ENCODE results near the gene VPS72.

The VPS72 gene

GRCh38 chr1:151187205-151187604 lies 2.8 kb downstream of the VPS72 start:
- DNase-seq (ENCODE audit: low read depth in 2 of 2), result no peak

DNA sequence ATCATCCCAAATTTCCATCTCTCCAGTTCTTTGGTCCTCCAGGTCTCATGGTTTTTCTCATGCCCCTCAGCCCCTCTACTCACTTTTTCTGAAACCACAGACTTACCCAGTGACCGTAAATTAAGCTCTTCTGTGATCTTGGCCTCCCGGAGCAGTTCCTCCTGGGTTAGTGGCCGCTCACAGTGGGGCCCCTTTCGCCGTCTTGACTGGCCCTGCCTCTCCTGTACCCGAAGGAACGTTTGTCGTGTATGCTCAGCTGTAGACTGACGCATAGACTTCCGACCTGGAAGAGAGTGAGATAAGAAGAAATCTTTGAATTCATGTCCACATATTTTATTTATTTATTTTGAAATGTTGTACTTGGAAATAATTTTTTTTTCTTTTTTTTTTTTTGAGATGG lies 5.8 kb downstream of the VPS72 start:
- no peak for DNase-seq (ENCODE audit: low read depth in 2 of 2)

DNA sequence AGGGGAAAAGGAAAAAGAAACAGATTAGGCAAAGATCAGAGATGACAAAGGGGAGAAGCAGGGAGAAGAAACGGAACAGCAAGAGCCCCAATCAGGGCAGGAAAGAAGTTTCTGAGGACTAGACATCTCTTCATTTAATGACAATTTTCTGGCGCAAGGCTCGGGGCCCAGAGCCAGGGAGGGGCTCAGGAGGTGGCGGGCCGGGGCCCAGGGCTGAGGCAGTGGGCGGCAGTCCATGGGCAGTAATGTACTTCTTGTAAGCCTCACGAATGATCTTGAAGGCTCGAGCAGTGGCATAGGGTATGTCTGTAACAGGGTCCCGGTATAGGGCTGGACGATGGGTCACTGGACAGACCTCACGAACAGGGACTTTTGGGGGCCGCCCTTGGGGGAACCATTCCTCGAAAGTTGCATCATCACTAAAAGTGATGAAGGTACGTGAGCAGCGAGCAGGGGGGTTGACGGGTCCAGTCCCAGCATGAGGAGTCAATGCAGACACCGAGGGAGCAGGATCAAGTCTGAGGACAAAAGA lies 13.4 kb downstream of the VPS72 start:
- DNase-seq (ENCODE audit: low read depth in 2 of 2), result no peak

DNA sequence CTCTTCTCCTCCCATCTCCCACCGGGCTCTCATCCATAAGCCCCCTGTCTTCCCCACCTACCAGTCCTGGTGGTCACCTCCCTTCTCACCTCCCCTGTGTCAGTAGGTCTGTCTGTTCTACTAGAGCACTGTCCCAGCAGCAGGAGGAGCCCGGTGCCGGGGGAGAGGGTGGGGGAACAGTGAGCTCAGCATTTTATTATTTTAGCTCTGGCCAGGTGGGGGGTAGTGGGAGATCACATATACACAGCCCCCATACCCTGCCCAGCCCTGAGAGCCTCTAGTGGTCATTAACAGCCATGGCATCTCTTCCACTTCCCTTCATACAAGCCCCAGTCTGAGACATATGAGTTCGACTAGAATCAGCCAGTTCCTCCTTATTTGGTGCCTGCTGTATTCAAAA lies 14.1 kb downstream of the VPS72 start, which contains the start of gene TMOD4:
Gene TMOD4, minus strand, starts transcription at position 119 of the 400 bp plus-strand sequence. CDS start 1,106 bp downstream, outside the sequence.
- DNase-seq (ENCODE audit: low read depth in 2 of 2), result no peak

DNA sequence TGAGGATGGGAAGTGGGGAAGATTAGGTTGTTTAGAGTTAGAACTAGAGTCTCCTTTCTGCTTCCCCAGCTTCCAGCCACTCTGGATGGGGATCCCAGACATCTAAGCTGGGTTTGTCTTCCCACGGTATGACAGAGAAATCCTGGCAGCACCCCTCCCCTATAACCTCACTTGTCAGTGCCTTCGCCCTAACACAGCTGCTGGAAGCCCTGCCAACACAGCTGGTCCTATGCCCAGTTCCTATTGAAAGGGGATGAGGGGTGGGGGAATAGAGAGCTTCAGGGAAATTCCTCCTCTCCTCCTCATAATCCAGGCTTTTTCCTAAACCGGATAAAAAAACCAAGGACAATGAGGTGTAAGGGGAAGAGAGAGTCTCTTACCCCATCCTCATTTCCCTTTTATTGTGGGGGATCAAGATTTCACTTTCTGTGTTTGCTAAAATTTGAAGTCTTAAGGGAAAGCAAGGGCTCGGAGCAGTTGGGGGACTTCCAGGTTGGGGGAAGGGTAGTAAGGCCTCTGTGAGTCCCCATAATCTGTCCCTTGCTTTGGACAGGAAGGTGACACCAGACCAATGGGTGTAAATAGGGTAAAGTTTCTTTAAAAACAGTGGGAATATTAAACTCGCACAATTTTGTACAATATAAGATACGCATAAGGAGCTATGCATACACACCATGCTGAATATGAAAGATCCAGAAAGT lies 14.8 kb downstream of the VPS72 start:
- DNase-seq (ENCODE audit: low read depth in 2 of 2), result no peak

GRCh38 chr1:151171190-151171589 lies 18.8 kb downstream of the VPS72 start:
- DNase-seq (ENCODE audit: low read depth in 2 of 2), result no peak

GRCh38 chr1:151167116-151167515 lies 22.9 kb downstream of the VPS72 start:
- DNase-seq (ENCODE audit: low read depth in 2 of 2), result no peak

DNA sequence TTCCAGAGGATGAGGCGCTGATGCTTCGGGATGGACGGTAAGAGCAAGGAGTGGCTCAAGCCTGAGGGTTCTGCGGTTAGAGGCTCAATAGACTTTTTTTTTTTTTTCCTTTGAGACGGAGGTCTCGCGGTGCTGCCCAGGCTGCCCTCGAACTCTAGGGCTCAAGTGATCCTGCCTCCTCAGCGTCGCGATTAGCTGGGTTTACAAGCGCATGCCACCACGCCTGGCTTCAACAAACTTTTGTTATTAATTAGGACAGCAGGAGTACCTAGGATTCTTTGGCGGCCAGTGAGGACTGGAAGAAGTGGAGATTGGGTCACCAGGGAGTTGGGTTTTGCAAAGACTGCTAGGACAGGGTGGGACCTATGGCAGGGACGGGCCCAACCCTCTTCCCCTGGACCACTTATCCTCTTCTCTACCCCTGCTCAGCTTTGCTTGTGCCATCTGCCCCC lies 23.5 kb downstream of the VPS72 start:
- DNase-seq (ENCODE audit: low read depth in 2 of 2), result no peak

DNA sequence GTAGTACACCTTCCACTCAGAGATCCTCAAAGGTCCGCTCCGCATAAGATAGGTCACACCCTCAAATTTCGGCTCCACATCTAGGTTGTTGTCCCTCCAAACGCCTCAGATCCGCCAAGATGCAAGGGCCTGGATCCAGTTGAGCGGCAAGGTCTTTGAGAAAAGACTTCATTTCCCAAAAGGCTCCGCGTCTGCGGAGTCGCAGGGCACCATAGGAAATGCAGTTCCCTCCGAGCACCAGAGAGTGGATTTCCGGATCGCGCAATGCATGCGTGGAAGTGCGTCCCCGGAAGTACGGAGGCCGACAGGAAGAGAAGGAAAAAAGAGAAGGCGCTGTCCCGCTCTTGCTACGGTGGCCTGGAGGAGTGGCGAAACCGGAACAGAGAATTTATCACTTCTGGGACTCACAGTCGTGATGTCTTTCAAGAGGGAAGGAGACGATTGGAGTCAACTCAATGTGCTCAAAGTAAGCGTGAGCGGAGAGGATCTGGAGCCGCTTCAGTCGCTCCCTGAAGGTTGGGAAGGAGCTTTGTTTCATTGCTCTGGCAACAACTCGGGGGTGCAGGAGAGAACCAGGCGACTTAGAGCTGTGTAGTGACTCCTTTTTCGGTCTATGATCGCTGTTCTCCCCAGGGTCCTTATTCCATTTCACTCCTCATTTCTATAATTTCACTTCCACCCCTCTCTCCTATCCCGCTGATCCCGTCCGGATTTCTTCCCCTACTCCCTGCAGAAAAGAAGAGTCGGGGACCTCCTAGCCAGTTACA lies 24.1 kb downstream of the VPS72 start, which contains the start of the genes LYSMD1 and SCNM1:
Gene LYSMD1, minus strand, starts transcription at position 165 of the 767 bp plus-strand sequence. CDS start 644 bp downstream, outside the sequence.
Gene SCNM1, plus strand, starts transcription at position 407 of the 767 bp plus-strand sequence. Its CDS starts 9 bp downstream, at position 416.
- DNase-seq (ENCODE audit: low read depth in 2 of 2), result peak; percentile 86 to 93

- no peak for DNase-seq (ENCODE audit: low read depth in 2 of 2)
These were observed 24.7 kb downstream of the VPS72 start for GRCh38 chr1:151165281-151165737.

GRCh38 chr1:151164732-151165280 lies 25.2 kb downstream of the VPS72 start:
- no peak for DNase-seq (ENCODE audit: low read depth in 2 of 2)

DNA sequence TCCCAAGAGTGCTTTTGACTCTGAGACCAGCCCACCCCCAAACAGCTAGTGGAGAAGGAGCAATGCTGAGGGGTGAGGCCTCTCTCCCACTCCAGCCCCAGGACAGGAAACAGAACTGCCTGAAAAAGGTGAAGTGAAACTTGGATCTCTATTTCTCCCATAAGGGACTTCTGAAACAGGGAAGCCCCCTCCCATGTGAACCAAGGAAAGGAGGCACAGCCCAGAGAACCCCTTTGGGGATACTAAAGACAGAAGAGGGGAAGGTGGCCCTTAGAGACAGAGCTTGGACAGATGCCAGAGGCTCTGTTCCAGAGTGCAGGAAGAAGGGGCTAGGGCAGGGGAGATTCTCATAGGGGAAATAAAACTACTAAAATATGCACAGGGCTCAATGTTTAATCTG lies 30.6 kb downstream of the VPS72 start:
- DNase-seq (ENCODE audit: low read depth in 2 of 2), result no peak

DNA sequence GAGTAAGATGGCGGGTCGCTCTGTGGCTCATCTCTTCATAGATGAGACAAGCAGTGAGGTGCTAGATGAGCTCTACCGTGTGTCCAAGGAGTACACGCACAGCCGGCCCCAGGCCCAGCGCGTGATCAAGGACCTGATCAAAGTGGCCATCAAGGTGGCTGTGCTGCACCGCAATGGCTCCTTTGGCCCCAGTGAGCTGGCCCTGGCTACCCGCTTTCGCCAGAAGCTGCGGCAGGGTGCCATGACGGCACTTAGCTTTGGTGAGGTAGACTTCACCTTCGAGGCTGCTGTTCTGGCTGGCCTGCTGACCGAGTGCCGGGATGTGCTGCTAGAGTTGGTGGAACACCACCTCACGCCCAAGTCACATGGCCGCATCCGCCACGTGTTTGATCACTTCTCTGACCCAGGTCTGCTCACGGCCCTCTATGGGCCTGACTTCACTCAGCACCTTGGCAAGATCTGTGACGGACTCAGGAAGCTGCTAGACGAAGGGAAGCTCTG lies 31.2 kb downstream of the VPS72 start:
- no peak for DNase-seq (ENCODE audit: low read depth in 2 of 2)

DNA sequence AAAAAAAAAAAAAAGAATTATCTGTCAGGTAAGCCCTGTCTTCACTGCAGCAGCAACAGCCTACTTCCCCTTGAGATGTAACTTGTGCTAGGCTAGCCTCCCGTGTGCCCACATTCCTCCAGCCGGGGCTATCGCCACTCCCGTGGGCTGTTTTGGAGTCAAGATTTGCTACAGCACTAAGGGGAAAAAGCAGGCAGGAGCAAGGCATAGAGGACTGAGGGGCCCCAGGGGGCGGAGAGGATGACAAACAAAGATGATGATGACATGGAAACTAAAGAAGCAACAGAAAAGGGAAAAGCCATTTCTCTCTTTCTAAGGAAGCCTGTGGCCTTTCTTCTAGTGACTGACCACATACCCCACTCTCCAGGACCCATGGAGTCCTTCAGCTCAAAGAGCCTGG lies 31.7 kb downstream of the VPS72 start:
- DNase-seq (ENCODE audit: low read depth in 2 of 2), result no peak

GRCh38 chr1:151157067-151157531 lies 32.9 kb downstream of the VPS72 start:
- DNase-seq (ENCODE audit: low read depth in 2 of 2), result peak in 1 of 2 donors; percentile 34

DNA sequence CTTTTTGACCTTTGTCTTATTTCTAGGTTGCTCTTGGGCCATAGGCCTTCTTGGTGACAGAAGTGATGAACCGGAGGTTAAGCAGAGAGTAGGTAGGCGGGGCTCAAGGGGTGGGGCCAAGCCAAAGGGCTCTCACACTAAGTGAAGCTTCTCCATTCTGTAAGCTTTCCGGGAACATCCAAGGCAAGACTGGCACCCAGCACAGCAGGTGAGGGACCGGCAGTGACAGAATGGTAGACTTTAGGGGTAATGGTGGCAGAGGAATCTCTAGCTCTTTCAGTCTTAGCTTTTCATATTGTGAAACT lies 33.5 kb downstream of the VPS72 start, which contains the start of gene TNFAIP8L2:
Gene TNFAIP8L2, plus strand, starts transcription at position 135 of the 305 bp plus-strand sequence. CDS start 2,049 bp downstream, outside the sequence.
- DNase-seq (ENCODE audit: low read depth in 2 of 2), result peak in 1 of 2 donors; percentile 58

DNA sequence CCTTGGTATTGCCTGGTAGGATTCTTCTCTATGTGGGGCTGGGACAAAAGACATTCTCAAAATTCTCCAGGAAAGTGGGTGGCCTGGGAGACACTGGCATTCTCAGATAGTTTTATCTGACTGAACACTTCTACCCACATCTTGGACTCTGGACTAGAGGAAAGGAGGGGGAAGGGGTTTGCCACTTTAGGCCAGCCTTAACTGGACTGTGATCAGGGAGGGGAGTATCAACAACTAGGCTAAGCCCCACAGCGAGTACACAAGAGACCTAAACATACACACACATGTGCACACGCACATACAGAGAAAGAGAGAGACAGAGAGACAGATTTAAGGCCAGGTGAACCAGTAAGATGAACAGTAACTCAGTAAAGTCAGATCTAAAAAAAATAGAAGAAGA lies 42.3 kb downstream of the VPS72 start:
- DNase-seq (ENCODE audit: low read depth in 2 of 2), result no peak

DNA sequence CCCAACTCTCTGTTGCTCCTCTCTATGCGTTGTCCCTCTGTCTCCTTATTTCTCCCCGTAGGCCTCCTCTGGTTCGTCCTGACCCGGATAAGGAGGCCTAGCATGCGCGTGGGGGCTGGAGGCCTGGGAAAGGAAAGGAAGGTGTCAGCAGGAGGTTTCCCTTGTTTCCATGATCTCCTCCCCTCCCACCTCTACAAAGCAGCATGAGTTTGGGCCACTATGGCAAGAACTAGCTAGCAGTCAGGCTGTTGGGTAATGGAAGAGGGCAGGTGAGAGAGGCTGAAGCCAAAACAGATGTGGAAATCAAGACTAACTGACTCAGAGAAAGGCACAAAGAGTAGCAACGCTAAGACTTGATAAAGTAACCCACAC lies 42.9 kb downstream of the VPS72 start:
- DNase-seq (ENCODE audit: low read depth in 2 of 2), result no peak

- DNase-seq (ENCODE audit: low read depth in 2 of 2), result peak; percentile 77
These were observed 43.4 kb downstream of the VPS72 start, which contains the start of gene SEMA6C for GRCh38 chr1:151146412-151147131. SEMA6C (minus strand) TSS chr1:151146631; CDS start chr1:151142621, 4,010 bp downstream.

GRCh38 chr1:151146072-151146411 lies 44.0 kb downstream of the VPS72 start:
- no peak for DNase-seq (ENCODE audit: low read depth in 2 of 2)

All from stimulated activated CD8-positive, alpha-beta memory T cell treated with anti-CD3 and anti-CD28 coated beads, Interleukin-15, amount 100 ng/mL, for 4 hours (primary cell).